Lower leg skin (tissue), 4 donors: Measurements from ENCODE around the gene THY1. TPM values are rescaled to one million over a fixed set of nuclear protein-coding genes. Genes with fewer than 3 reads are reported as not detected.

ENCODE experiments used
- DNase-seq, 2 donors: peaks; one replicate each; pipeline ENCODE4 v3.0.0-alpha.2; 2019; ENCODE audit warnings: low spot score in 2 of 2
- H3K4me3 ChIP-seq: fragments of 200-600 bp; sonication (generic); 2 replicates; pipeline ENCODE4 v1.5.1; 2017; ENCODE audit warnings: mild to moderate bottlenecking, low read depth; ENCODE audit not compliant: poor library complexity, severe bottlenecking
- CTCF ChIP-seq, 3 donors: fragments of 450-650 bp; IDR thresholded peaks; one replicate each; pipeline ENCODE4 v1.5.1; 2016; ENCODE audit warnings: antibody characterized with exemption in 3 of 3, mild to moderate bottlenecking in 3 of 3, moderate library complexity in 2 of 3
- POLR2A ChIP-seq, 2 donors: fragments of 450-650 bp; IDR thresholded peaks; one replicate each; pipeline ENCODE4 v1.6.1; 2016 to 2017; ENCODE audit warnings: antibody characterized with exemption in 2 of 2, mild to moderate bottlenecking in 1 of 2, moderate library complexity in 1 of 2
- WGBS, 2 donors: methylation state at CpG; one replicate each; pipeline ENCODE4 v1.1.5; 2018; 5-methylcytosine and 5-hydroxymethylcytosine counted together
- intact Hi-C: fragments of 100-400 bp; cut with DNase I; formaldehyde crosslinking; loops from one replicate; pipeline ENCODE4 v1.15.0; 2023; ENCODE audit warnings: low total_unique reads
- total RNA-seq, 4 donors: library from RNA; depleted of rRNA; stranded (reverse); fragments of >200 nt; gene quantifications; one replicate each; pipeline ENCODE4 v1.1.0, GENCODE V29; 2016

THY1 gene
- total RNA-seq, 4 donors from 2014 or later = 0.52 to 15.3 (median 2.7) TPM

- intact Hi-C loops = no loop called here
- peak within 1 kb of the TSS; percentile 17 for H3K4me3 ChIP-seq
- peak; percentile 96 to 99 for DNase-seq
- WGBS, 2 donors = 0 to 1% methylated on average over 41 to 46 of the region's 54 CpGs
- TF ChIP-seq POLR2A (IDR thresholded peaks at IDR 0.05) (no peak), CTCF (IDR thresholded peaks at IDR 0.05) (peak in 1 of 3 donors; percentile 80)
These were observed 41.6 kb downstream of the THY1 start, which contains the start of gene USP2 for GRCh38 chr11:119381181-119381988. Gene USP2 (minus strand): TSS chr11:119381690. CDS start chr11:119373480, 8,210 bp downstream.

- WGBS, 2 donors = 9 to 10% methylated on average over 9 to 10 of the region's 10 CpGs
- intact Hi-C loops = no loop called here
- peak in 1 of 2 donors; percentile 15 for DNase-seq
These were observed 42.2 kb downstream of the THY1 start for GRCh38 chr11:119380827-119381180.

GRCh38 chr11:119380160-119380826 is 42.7 kb downstream of the THY1 start:
- 71 to 79% methylated on average over 11 to 13 of the region's 13 CpGs for whole genome bisulfite sequencing, 2 donors
- DNase-seq = peak; percentile 18 to 86
- H3K4me3 ChIP-seq = no peak overlapping the region
- intact Hi-C loops = no loop called here
- no peak for TF ChIP-seq CTCF (IDR thresholded peaks at IDR 0.05)
- no peak for TF ChIP-seq POLR2A (IDR thresholded peaks at IDR 0.05)

More at GRCh38 chr11:119380827-119381180, 42.2 kb downstream of the THY1 start:
- no peak for TF ChIP-seq CTCF (IDR thresholded peaks at IDR 0.05)
- TF ChIP-seq POLR2A (IDR thresholded peaks at IDR 0.05) = no peak
- H3K4me3 ChIP-seq = no peak overlapping the region

- DNase-seq = peak in 1 of 2 donors; percentile 77
- intact Hi-C loops = no loop called here
- no peak for TF ChIP-seq POLR2A (IDR thresholded peaks at IDR 0.05)
- TF ChIP-seq CTCF (IDR thresholded peaks at IDR 0.05) = no peak
- H3K4me3 ChIP-seq = no peak overlapping the region
- WGBS, 2 donors = 79 to 87% methylated on average over 10 of the region's 10 CpGs
These were observed 44.0 kb downstream of the THY1 start for GRCh38 chr11:119378851-119379465.

GRCh38 chr11:119377961-119378667 is 44.9 kb downstream of the THY1 start:
- TF ChIP-seq CTCF (IDR thresholded peaks at IDR 0.05) (no peak), POLR2A (IDR thresholded peaks at IDR 0.05) (no peak)
- WGBS, 2 donors = 71 to 75% methylated on average over 6 of the region's 6 CpGs
- intact Hi-C loops = no loop called here
- no peak overlapping the region for H3K4me3 ChIP-seq
- peak in 1 of 2 donors; percentile 49 for DNase-seq
